ENCODE data around the gene PIK3C2B.

PIK3C2B gene

DNA sequence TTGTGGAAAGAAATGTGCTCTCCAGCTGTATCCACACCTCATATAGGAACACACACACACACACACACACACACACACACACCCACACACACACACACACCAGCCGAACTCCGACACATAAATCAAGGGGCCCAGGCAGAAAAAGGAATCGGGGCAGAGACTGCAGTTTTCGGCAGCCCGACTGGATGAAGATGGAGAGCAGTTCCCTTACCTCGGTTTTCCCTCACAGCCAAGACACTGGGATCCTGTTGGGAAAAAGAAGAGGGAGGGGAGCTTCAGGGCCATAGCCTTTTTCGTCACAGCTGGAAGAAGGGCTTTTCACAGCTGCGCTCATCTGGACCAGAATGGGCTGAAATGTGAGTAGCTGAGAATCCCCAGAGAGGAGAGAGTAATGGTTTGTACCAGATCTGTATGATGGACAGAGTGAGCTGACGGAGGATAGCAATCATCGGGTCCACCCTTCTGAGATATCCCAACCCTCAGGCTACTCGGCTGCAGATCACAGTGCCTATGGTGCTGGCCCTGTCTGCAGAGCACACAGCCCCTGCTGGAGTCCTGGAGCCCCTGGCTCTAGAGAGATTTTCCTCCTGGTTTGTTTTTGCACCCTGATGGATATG, 37.7 kb downstream of the PIK3C2B start:
- peak; percentile 9 for DNase-seq

DNA sequence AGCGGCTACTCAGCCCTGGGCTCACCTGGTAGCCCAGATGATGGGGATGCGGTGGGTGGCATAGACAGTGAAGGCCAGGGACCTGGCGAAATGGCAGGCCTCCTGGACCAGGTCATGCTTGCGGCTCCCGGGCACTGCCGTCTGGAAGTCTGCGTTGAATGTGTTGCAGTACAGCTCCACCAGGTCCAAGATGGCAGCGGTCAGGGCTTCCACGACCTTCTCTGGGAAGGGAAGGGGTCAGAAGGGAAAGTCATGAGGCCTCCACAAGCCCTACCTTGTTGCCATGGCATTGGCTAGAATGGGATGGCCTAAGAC, 38.8 kb downstream of the PIK3C2B start:
- DNase-seq = no peak

DNA sequence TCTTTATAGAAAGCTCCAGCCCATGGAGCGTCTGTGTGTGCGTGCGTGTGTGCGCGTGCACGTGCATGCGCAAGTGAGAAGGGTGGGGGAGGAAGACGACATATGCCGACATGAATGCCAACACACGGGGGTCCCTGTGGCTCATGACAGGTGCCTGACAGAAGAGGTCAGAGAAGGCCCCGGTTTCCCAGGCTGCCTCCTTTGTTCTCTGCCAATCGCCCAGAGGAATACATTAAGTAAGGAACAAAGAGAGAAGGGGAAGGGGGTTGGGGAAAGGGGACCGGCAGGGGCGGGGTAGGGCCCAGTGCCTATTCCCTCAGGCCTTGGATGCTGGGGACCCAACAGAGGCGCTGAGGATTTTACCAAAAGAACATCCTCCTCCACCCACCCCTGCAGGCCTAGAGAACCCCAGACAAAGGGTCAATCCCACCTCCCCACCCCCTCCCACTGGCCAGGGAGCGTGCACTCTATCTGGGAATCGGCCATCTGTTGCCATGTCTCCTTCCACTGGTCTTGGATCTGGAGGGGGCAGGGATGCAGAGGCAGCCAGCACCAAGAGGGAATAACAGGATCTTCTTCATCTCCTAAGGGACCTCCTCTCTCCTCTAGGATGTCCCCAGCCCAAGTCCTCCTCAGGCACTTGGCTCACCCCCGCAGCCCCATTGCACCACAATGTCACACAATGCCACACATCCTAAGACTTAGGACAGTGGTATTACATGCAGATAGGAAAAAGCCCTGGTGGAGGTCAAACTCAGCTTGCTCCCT, 39.4 kb downstream of the PIK3C2B start:
- DNase-seq = no peak

DNA sequence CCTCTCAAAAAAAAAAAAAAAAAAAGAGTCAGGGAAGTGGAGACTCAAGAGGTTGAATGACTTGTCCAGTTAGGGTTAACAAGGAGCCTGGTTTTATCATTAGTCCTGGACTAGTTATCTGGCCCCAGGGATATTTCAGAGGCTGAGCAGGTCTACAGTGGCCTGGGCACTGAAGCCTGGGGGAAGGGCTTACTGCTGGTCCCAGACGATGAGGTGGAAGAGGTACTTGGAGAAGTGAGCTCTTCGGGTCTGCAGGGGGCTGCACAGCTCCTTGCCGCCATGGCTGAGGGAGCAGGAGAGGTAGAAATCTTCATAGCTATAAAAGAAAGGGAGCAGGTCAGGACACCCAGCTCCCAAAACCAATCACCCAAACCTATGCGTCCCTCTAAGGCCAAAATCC, 40.1 kb downstream of the PIK3C2B start:
- no peak for DNase-seq

DNA sequence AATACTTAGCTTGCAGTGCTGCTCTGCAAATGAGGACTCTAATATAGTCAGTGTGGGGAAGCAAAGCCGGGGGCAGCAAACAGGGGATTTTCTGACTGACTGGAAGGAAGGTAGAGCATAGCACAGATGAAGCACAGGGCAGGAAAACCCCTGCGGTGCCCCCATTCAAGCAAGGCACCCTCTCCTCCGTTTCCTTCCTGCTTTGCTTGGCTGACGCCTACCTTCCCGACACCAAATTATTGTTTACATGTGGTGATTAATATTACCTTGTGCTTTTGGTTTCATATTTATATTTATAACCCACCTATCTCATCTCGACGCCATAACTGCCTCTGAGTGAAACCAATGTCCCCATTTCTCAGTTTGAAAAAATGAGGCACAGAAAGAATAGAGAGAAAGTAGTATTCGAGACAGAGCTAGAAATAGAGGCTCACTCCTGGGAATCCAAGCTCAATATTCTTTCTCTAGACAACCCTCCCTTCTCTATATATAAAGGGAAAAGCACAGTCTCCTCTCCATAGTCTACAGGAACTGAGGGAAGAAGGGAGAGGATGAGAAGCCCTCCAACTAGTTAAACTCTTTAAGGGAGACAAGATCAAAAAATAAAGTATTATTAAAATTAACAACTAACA, 41.3 kb downstream of the PIK3C2B start:
- DNase-seq = no peak

DNA sequence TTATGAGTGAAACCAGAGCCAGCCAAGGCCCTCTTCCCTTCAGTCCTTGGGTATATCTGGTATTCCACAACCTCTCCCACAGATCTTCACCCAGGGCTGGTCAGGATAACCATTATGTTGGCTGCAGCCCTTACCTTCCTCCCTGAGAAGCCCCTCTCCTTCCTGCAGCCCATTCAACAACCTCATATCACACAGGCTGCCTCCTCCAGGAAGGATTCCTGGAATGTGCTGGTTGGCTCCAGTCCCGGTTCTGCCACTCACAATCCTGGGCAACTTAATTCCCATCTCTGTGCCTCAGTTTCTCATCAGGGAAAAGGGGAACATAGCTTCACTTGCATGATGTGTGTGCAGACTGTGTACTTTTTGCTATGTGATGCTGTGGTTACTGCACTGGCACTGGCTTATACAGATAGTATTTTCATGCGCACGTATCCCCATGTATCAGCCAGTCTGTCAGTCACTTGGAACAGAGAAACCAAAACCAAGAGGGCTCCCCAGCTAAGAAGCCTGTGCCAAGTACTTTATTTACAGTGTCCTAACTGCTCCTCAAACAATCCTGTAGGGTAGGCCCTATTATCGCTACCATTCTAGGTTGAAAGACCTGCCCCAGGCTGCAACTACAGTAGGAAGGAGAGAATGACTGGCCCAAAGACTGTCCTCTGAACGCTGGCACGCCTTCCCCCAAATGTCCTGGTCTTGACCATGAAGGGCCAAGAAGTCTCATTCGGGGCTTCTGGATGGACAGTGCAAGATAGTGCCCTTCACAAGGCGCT, 43.1 kb downstream of the PIK3C2B start:
- DNase-seq = no peak

DNA sequence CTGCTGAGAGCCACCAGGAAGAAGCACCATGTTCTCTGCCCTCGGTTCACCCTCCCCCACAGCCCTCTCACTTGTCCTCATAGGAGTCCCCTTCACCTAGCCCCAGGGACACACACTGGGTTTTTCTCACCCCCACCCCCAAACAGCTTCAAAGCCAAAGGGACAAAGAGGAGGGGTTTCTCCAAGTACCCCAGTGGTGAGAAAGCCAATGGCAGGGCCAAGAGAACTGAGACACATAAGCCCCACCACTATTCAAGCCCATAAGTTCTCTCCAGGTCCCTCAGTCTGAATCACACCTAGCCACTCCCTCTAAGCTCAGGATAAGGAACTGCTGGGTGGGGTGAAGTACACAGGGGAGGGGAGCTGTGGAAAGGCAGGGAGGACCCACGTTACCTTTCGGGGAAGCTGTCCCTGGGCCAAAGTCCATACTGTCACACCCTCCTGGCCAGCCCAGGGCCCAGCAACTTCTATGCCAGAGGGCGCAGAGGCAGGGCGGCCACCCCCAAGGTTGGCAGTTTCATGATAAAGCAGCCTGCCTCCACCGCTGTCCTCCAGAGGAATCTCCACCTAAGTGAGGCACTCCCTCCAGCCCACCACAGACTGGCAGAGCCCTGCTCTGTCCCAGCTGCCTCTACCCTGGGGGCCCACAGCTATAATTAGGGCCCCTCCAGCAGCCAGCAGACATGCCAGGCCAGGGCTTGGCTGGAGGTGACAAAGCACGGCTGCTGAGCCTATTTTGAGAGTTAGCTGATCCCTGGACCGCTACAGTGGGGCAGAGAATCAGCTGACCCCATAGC, 43.9 kb downstream of the PIK3C2B start:
- no peak for DNase-seq

DNA sequence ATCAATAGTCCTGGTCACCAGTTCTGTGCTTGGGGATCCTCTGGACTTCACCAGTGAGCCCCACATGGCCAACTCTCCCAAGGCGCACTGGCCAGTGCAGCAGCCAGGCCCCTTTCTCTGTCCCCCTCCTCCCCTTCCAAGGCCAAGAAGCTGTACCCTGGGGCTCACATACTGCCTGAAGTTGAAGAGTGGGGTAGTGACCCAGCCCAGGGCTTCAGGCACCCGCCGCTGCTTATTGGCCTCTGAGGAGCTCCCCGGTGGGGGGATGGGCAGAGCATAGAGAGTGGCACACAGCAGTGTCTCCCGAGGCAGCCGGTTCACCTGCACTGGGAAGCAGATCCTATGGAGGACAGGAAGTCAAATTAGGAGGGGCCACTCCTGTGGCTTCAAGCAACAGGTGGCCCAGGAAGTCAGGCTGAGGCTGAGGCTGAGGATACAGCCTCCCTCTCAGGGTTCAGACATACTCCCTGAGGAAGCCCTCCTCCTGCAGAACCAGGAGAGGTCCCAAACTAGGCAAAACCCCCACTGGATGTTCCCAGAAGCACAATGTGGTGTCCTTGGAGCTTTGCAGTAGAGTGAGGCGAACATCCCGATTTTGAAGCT, 44.8 kb downstream of the PIK3C2B start:
- no peak for DNase-seq

DNA sequence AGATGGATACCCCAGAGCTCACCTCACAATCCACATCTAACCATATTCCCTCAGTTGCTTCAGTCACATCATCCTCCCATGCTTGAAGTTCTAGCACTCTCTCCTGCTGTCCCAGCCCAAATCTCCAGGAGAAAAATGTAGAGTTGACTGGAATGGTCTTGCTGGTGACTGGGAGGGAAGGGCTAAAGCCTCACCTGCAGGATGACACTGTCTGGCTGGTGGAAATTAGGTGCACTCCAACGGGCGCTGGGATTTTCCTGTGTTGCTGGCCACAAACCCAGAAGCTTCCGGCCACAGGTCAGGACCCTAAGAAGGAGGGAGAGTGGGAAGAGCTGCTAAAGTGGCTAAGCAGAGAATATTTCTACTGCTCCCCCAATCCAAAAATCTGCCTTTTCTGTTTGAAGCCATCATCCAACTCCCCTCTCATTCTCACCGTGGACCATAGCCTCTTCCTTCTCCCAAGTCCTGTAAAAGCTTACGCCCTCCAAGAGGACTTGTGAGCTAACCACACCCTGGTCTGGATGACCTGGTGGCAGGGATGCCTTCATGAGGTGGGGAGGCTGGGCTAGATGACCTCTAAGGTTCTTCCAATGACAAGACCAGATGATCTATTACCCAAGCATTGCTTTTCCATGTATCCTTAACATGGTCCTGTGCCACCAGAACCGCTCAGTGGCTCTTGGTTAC, 45.5 kb downstream of the PIK3C2B start:
- no peak for DNase-seq

DNA sequence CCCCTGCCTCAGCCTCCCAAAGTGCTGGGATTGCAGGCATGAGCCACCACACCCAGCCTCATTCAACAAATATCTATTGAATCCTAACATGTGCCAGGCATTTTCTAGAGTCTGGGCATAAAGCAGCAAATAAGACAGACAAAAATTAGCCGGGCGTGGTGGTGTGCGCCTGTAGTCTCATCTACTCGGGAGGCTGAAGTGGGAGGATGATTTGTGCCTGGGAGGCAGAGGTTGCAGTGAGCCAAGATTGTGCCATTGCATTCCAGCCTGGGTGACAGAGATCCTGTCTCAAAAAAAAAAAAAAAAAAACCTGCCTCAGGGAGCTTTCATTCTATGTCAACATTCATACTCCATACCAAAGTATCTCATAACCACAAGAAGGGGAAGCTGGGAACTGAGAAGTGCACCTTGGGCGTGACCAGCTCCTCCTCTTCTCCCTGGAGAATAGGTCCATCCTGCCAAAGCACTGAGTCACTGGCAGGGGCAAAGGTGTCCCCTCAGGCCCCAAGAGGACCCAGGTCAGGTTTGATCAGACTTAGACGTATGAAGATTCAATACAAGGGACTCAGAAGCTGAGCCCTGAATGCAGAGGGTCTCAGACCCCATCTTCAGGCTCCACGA, 46.2 kb downstream of the PIK3C2B start:
- DNase-seq = peak; percentile 7

DNA sequence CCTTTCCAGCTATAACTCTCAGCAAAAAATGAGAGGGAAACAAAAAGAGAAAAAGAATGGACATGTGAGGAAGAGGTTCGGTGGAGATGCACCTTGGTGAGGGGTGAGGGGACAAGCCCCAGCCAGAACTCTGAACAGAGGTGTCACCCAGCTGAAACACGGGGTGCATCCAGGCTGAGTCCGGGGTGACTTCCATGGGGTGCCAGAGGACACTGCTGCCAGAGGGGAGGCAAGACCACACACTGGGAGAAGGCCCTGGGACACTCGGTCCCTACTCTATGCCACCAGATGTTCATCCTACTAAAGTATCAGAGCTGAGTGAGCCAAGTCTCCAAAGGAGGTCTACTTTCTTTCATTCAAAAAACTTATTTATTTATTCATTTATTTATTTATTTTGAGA, 46.9 kb downstream of the PIK3C2B start:
- DNase-seq = no peak

DNA sequence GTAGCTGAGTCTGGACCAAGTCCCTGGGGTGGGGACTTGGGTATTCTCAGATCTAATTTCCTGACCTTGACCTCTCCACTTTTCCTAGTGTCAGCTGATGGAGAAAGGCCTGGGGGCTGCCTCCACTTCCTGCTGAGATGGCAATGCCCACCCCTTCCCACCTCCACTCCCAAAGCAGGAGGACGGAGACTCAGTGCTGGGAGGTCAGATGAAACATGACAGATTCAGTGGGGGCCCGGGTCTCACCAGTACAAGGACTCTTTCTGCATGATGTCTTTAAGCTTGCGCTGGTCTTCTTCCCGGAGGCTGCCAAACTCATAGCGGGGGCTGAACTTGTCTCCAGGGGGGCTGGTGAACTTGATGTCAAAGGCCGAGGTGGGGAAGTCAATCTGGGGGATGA, 47.4 kb downstream of the PIK3C2B start:
- no peak for DNase-seq

DNA sequence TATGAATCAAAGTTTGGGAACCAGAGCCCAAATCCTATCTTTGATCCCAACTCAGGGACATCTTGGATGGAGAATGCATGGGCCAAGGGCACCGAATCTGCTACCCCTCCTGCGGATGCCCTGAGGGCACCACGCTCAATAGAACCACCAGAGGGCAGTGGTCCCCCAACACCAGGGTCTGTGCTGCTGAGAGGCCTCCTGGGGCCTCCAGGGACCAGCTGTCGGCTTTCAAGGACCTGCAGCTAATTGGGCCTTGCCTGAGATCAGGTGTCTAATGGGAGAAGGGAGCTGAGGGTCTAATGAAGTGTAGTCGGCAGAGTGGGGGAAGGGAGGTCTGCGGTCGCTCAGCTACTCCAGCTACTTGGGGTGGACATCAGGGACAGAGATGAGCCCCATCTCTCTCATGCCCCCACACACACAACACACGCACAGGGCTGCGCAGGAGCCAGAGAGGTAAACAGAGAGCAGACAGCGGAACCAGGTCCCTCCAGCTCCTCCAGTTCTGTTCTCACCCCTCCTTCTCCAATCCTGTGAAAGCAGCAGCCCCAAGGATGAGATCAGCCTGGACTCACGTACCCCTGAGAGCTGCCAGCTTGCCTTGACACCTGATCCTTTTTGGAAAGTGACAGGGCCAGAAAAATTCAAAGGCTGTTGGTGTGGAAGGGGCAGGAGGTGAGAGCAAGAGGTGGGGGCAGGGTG, 48.0 kb downstream of the PIK3C2B start:
- DNase-seq = peak; percentile 61

DNA sequence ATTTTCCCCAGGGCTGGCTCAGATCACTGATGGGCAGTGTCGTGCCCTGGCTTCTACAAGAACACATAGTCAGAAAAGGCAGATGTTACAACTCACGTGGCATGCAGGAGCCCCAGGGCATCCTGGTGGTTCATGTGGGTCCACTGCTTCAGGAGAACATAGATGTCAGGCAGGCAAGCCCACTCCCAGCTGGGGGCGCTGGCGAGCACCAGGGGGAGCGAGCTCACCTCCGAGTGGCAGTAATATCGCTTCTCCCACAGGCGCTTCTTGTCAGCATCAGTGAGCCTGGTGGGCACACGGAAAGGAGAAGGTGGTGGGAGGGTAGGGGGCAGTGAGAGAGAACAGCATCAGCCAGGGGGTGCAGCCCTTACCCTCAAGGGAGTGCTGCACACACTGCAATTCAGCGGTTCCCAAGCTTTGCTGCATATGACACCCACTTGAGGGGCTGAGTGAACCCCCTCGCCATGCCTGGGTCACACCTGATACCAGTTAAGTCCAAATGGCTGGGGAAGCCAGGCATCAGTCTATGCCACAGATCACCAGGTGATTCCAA, 48.7 kb downstream of the PIK3C2B start:
- peak; percentile 24 for DNase-seq
